HepG2 (cell line): Measurements from ENCODE around the gene CHCHD6. TPM values are rescaled to one million over a fixed set of nuclear protein-coding genes. Genes with fewer than 3 reads are reported as not detected.

Source experiments
- HMG20A ChIP-seq: IDR thresholded peaks from 2 replicates; pipeline ENCODE4 v1.6.1; 2016; ENCODE audit warnings: borderline replicate concordance
- HNF1A ChIP-seq, 2 experiments: sonication (generic) in 1 of 2; formaldehyde crosslinking in 1 of 2; IDR thresholded peaks; 2 replicates each; pipeline versions ENCODE4 v1.4.0 to v1.6.1; 2016 to 2020; ENCODE audit warnings: borderline replicate concordance in 1 of 2, low read depth in 1 of 2, mild to moderate bottlenecking in 1 of 2, missing genetic modification reagents in 1 of 2
- JARID2 ChIP-seq: sonication (generic); formaldehyde crosslinking; IDR thresholded peaks from 2 replicates; pipeline ENCODE4 v1.8.1; 2023; ENCODE audit warnings: missing genetic modification reagents, inconsistent platforms; ENCODE audit not compliant: insufficient replicate concordance
- MLLT10 ChIP-seq: sonication (generic); formaldehyde crosslinking; IDR thresholded peaks from 2 replicates; pipeline ENCODE4 v1.4.0; 2020; ENCODE audit warnings: missing genetic modification reagents
- MTA1 ChIP-seq: sonication (generic); formaldehyde crosslinking; IDR thresholded peaks from 2 replicates; pipeline ENCODE4 v1.4.0; 2020; ENCODE audit warnings: missing genetic modification reagents, mild to moderate bottlenecking, borderline replicate concordance
- NR2C2 ChIP-seq: sonication (generic); formaldehyde crosslinking; IDR thresholded peaks from 2 replicates; pipeline ENCODE4 v1.4.0; 2020; ENCODE audit warnings: missing genetic modification reagents, mild to moderate bottlenecking, moderate library complexity, borderline replicate concordance
- PHF5A ChIP-seq: IDR thresholded peaks from one replicate; pipeline ENCODE4 v1.6.1; 2018; ENCODE audit warnings: low read depth, missing genetic modification reagents; ENCODE audit not compliant: unreplicated experiment
- POLR2AphosphoS5 ChIP-seq: IDR thresholded peaks from 2 replicates; pipeline ENCODE4 v1.6.1; 2012; ENCODE audit warnings: low read depth, low read length
- ZNF333 ChIP-seq: sonication (generic); formaldehyde crosslinking; IDR thresholded peaks from 2 replicates; pipeline ENCODE4 v1.4.0; 2020; ENCODE audit warnings: mild to moderate bottlenecking, missing genetic modification reagents, borderline replicate concordance
- ZNF570 ChIP-seq: sonication (generic); formaldehyde crosslinking; IDR thresholded peaks from 2 replicates; pipeline ENCODE4 v1.4.0; 2020; ENCODE audit warnings: mild to moderate bottlenecking, missing genetic modification reagents, borderline replicate concordance
- ZNF598 ChIP-seq: sonication (generic); formaldehyde crosslinking; IDR thresholded peaks from 2 replicates; pipeline ENCODE4 v1.5.1; 2020; ENCODE audit warnings: mild to moderate bottlenecking, missing genetic modification reagents, borderline replicate concordance
- ZSCAN20 ChIP-seq: sonication (generic); formaldehyde crosslinking; IDR thresholded peaks from 2 replicates; pipeline ENCODE4 v1.4.0; 2020; ENCODE audit warnings: missing genetic modification reagents, mild to moderate bottlenecking, borderline replicate concordance
- polyA plus RNA-seq, 8 experiments: library from polyadenylated mRNA; depleted of rRNA in 3 of 8; stranded (reverse) in 7 of 8; unstranded in 1 of 8; fragments of >200 nt; fragmentation: Illumina TruSeq in 4 of 8; extraction: Trizol in 4 of 8; gene quantifications; 2 replicates each; pipeline versions ENCODE4 v1.2.1 to v1.2.3, GENCODE V29; 2011 to 2016; ENCODE audit warnings: low read depth in 4 of 8, missing spikeins in 1 of 8, mixed read lengths in 1 of 8; ENCODE audit not compliant: insufficient read depth in 1 of 8
- total RNA-seq, 5 experiments: library from RNA; depleted of rRNA; stranded (reverse); fragments of >200 nt; fragmentation: Illumina TruSeq; extraction: Trizol; gene quantifications; 2 replicates each; pipeline ENCODE4 v1.2.3, GENCODE V29; 2016; ENCODE audit warnings: low read depth in 1 of 5

CHCHD6 gene
- total and polyA plus RNA-seq, 2 of the 13 experiments (the other 11 are each of a cell fraction or from before 2014, with no cell fraction given), result 20.3 to 20.8 TPM

- TF ChIP-seq HNF1A (IDR thresholded peaks at IDR 0.05; ENCODE audit: low read depth), result no peak
- no peak for TF ChIP-seq HNF1A (CRISPR knock-in tag; IDR thresholded peaks at IDR 0.05; ENCODE audit: borderline replicate concordance)
- no peak for TF ChIP-seq NR2C2
- no peak for TF ChIP-seq MTA1 (CRISPR knock-in tag)
- TF ChIP-seq ZNF570 (CRISPR knock-in tag), result no peak
- TF ChIP-seq PHF5A (CRISPR knock-in tag), result no peak
- TF ChIP-seq HMG20A (CRISPR knock-in tag), result no peak
- TF ChIP-seq ZSCAN20 (CRISPR knock-in tag), result no peak
- TF ChIP-seq MLLT10 (CRISPR knock-in tag), result no peak
- no peak for TF ChIP-seq JARID2 (CRISPR knock-in tag)
- no peak for TF ChIP-seq ZNF598 (CRISPR knock-in tag)
- no peak for TF ChIP-seq ZNF333 (CRISPR knock-in tag)
- no peak for TF ChIP-seq POLR2AphosphoS5
These were observed 42.3 kb upstream of the CHCHD6 start (continued) for GRCh38 chr3:126661532-126662364.
